Stomach (tissue), 4 donors: Measurements from ENCODE around the gene RPS27.

ENCODE experiments used
- CTCF ChIP-seq, 7 experiments: fragments of 450-650 bp in 4 of 7; fragments of 200-600 bp in 3 of 7; sonication (generic) in 3 of 7; IDR thresholded peaks; one replicate each; pipeline ENCODE4 v1.5.1; 2016 to 2019; ENCODE audit warnings: antibody characterized with exemption in 7 of 7, control low read depth in 2 of 7, mild to moderate bottlenecking in 1 of 7
- EP300 ChIP-seq: sonication (generic); formaldehyde crosslinking; IDR thresholded peaks from one replicate; pipeline ENCODE4 v1.6.1; 2017; ENCODE audit warnings: antibody characterized with exemption
- POLR2A ChIP-seq, 4 donors: fragments of 450-650 bp; IDR thresholded peaks; one replicate each; pipeline ENCODE4 v1.6.1; 2016; ENCODE audit warnings: antibody characterized with exemption in 4 of 4, control low read depth in 2 of 4, mild to moderate bottlenecking in 1 of 4, moderate library complexity in 1 of 4

GRCh38 chr1:154014154-154014907 is 23.8 kb downstream of the RPS27 start:
- no peak for TF ChIP-seq POLR2A (IDR thresholded peaks at IDR 0.05)
- no peak for TF ChIP-seq CTCF (IDR thresholded peaks at IDR 0.05)
- no peak for TF ChIP-seq EP300
